Subcutaneous adipose tissue (tissue), 4 donors: ENCODE measurements around the gene PDIA5. TPM values are rescaled to one million over a fixed set of nuclear protein-coding genes. Genes with fewer than 3 reads are reported as not detected.

Experiments used
- CTCF ChIP-seq: fragments of 450-650 bp; IDR thresholded peaks from one replicate; pipeline ENCODE4 v1.5.1; 2016; ENCODE audit warnings: low read depth, mild to moderate bottlenecking, control low read depth, antibody characterized with exemption, moderate library complexity
- total RNA-seq, 4 donors: library from RNA; depleted of rRNA; stranded (reverse); fragments of >200 nt; gene quantifications; one replicate each; pipeline ENCODE4 v1.1.0, GENCODE V29; 2016

The PDIA5 gene
- total RNA-seq, 4 donors from 2014 or later = 5.9 to 20.3 (median 11.3) TPM

DNA sequence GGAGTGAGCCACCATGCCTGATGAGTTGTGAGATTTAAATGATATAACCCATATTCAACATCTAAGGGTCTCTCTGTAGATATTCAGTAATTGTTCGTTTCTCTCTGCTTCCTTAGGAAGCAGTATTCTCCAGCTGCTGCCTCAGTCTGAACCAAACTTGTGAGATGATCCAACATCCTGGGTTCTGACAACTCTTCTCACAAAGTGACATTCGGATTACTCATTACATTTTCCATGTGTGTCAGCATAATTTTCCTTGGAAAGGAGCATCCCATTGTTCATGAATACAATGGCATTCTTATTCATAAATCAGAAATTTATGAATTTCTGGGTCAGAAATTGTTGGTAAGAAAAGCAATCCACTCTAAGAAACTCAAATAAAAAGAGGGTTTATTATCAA, 119.9 kb downstream of the PDIA5 start:
- no peak for TF ChIP-seq CTCF

- no peak for TF ChIP-seq CTCF
These were observed 121.2 kb downstream of the PDIA5 start for GRCh38 chr3:123188058-123188457.

- no peak for TF ChIP-seq CTCF
These were observed 126.8 kb downstream of the PDIA5 start for GRCh38 chr3:123193448-123194101.

DNA sequence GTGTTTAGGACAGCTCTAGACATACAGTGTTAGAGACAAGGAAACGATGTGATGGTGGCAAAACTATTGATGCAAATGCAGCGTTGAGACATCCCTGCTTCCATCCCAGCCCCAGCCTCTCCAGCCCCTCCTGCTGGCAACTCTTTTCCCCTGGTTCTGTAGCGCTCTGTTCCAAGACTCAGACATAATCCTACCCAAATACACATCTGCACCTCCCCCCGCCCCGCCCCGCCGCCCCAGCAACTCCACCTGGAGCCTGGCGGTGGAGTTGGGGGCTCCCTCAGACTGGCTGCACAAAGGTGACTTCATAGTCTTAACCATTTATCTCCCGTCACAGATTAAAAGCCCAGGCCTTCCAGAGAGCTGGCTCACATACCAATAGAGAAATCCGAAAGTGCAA, 127.7 kb downstream of the PDIA5 start:
- TF ChIP-seq CTCF = no peak

GRCh38 chr3:123198372-123198771, 131.5 kb downstream of the PDIA5 start:
- no peak for TF ChIP-seq CTCF

DNA sequence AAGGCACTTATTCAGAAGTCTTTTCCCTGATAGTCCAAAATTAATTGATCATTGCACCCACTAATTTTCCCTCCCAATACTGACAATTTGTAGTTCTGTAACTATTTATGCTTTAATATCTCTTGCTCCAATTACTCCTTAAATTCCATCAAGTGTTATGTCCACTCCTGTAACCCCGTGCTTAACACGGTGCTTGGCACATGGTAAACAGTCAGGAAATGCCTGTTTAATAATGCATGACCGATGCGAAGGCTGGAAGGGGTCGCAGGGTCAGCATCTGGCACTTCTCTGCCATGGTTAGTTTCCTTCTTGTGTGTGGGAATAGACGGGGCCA, 134.4 kb downstream of the PDIA5 start:
- TF ChIP-seq CTCF = no peak

- TF ChIP-seq CTCF = no peak
These were observed 135.0 kb downstream of the PDIA5 start, which contains the start of gene SEC22A for GRCh38 chr3:123201557-123202427. Gene SEC22A (plus strand): TSS chr3:123201943. CDS start chr3:123209218, 7,275 bp downstream.
